ENCODE measurements around the gene TAPBP.

Gene TAPBP

GRCh38 chr6:33254591-33254990 is 59.3 kb downstream of the TAPBP start:
- TF ChIP-seq CTCF (IDR thresholded peaks at IDR 0.05), result no peak
- Histone ChIP-seq H3K4me3 (ENCODE audit: low read depth, low read length) (no peak overlapping the region), H3K27ac (no peak overlapping the region), H3K27me3 (ENCODE audit: control insufficient read depth, insufficient read depth, low read length) (no peaks in the 10 kb centered on the region), H3K9me3 (ENCODE audit: control insufficient read depth, low read length) (no peaks in the 10 kb centered on the region), H3K4me1 (peaks cover 4% of the 10 kb centered on the region), H3K4me2 (ENCODE audit: low read length) (no peak overlapping the region), H2AFZ (no peak overlapping the region), H3K9ac (no peak overlapping the region), H3K79me2 (no peaks in the 10 kb centered on the region), H3K36me3 (ENCODE audit: control insufficient read depth, insufficient read depth, low read length) (no peaks in the 10 kb centered on the region)

- TF ChIP-seq CTCF (IDR thresholded peaks at IDR 0.05), result no peak
- Histone ChIP-seq H3K27ac (no peak overlapping the region), H3K9me3 (ENCODE audit: control insufficient read depth, low read length) (no peaks in the 10 kb centered on the region), H3K4me3 (ENCODE audit: low read depth, low read length) (no peak overlapping the region), H3K4me1 (peaks cover 10% of the 10 kb centered on the region), H2AFZ (no peak overlapping the region), H3K79me2 (no peaks in the 10 kb centered on the region), H3K36me3 (ENCODE audit: control insufficient read depth, insufficient read depth, low read length) (no peaks in the 10 kb centered on the region), H3K4me2 (ENCODE audit: low read length) (no peak overlapping the region), H3K9ac (no peak overlapping the region), H3K27me3 (ENCODE audit: control insufficient read depth, insufficient read depth, low read length) (no peaks in the 10 kb centered on the region)
Observed at GRCh38 chr6:33252759-33253158, 61.1 kb downstream of the TAPBP start.

- no peaks in the 10 kb centered on the region for H3K9me3 ChIP-seq (ENCODE audit: control insufficient read depth, low read length)
- no peak overlapping the region for H3K4me3 ChIP-seq (ENCODE audit: low read depth, low read length)
- H3K27ac ChIP-seq, result no peak overlapping the region
- H3K4me1 ChIP-seq, result peaks cover 10% of the 10 kb centered on the region
- H3K4me2 ChIP-seq (ENCODE audit: low read length), result no peak overlapping the region
- H2AFZ ChIP-seq, result no peak overlapping the region
- no peaks in the 10 kb centered on the region for H3K27me3 ChIP-seq (ENCODE audit: control insufficient read depth, insufficient read depth, low read length)
- H3K36me3 ChIP-seq (ENCODE audit: control insufficient read depth, insufficient read depth, low read length), result no peaks in the 10 kb centered on the region
- no peak for TF ChIP-seq CTCF (IDR thresholded peaks at IDR 0.05)
- no peaks in the 10 kb centered on the region for H3K79me2 ChIP-seq
- no peak overlapping the region for H3K9ac ChIP-seq
Observed at GRCh38 chr6:33251395-33252012, 62.4 kb downstream of the TAPBP start.

- H3K9ac ChIP-seq, result no peak overlapping the region
- TF ChIP-seq CTCF (IDR thresholded peaks at IDR 0.05), result no peak
- H3K36me3 ChIP-seq (ENCODE audit: control insufficient read depth, insufficient read depth, low read length), result no peaks in the 10 kb centered on the region
- no peak overlapping the region for H3K27ac ChIP-seq
- H3K27me3 ChIP-seq (ENCODE audit: control insufficient read depth, insufficient read depth, low read length), result no peaks in the 10 kb centered on the region
- H3K4me2 ChIP-seq (ENCODE audit: low read length), result no peak overlapping the region
- H3K79me2 ChIP-seq, result no peaks in the 10 kb centered on the region
- H3K4me1 ChIP-seq, result peaks cover 10% of the 10 kb centered on the region
- H3K9me3 ChIP-seq (ENCODE audit: control insufficient read depth, low read length), result no peaks in the 10 kb centered on the region
- no peak overlapping the region for H3K4me3 ChIP-seq (ENCODE audit: low read depth, low read length)
- no peak overlapping the region for H2AFZ ChIP-seq
Observed at GRCh38 chr6:33250731-33251130, 63.1 kb downstream of the TAPBP start.

Data from parathyroid adenoma (tissue), 2 donors.